Liver (tissue), 9 donors: ENCODE data around the gene TCF19. TPM values are rescaled to one million over a fixed set of nuclear protein-coding genes. Genes with fewer than 3 reads are reported as not detected.

Experiments used
- DNase-seq: peaks from one replicate; pipeline ENCODE4 v3.0.0-alpha.2; 2017; ENCODE audit warnings: low spot score
- H3K27ac ChIP-seq, 2 donors: one replicate each; pipeline ENCODE4 v1.7.0; 2013; ENCODE audit warnings: inconsistent platforms in 2 of 2, low read length in 2 of 2, control low read depth in 1 of 2, low read depth in 1 of 2, mild to moderate bottlenecking in 1 of 2
- H3K27me3 ChIP-seq, 4 donors: one replicate each; pipeline versions ENCODE4 v1.6.1 to v1.7.0; 2013; ENCODE audit warnings: low read length in 3 of 4, inconsistent platforms in 1 of 4, mild to moderate bottlenecking in 1 of 4, moderate library complexity in 1 of 4; ENCODE audit not compliant: control insufficient read depth in 4 of 4, insufficient read depth in 4 of 4
- H3K36me3 ChIP-seq, 4 donors: one replicate each; pipeline versions ENCODE4 v1.6.1 to v1.7.0; 2013; ENCODE audit warnings: low read length in 3 of 4, mild to moderate bottlenecking in 3 of 4, low read depth in 1 of 4, moderate library complexity in 1 of 4; ENCODE audit not compliant: control insufficient read depth in 4 of 4, insufficient read depth in 3 of 4
- H3K4me1 ChIP-seq, 4 donors: one replicate each; pipeline versions ENCODE4 v1.6.1 to v1.7.0; 2013; ENCODE audit warnings: low read length in 3 of 4, mild to moderate bottlenecking in 3 of 4, moderate library complexity in 1 of 4; ENCODE audit not compliant: control insufficient read depth in 4 of 4, insufficient read depth in 4 of 4
- H3K4me3 ChIP-seq, 3 donors: one replicate each; pipeline versions ENCODE4 v1.6.1 to v1.7.0; 2013; ENCODE audit warnings: low read length in 3 of 3, control low read depth in 1 of 3, low read depth in 1 of 3, mild to moderate bottlenecking in 1 of 3
- H3K9ac ChIP-seq, 2 donors: one replicate each; pipeline ENCODE4 v1.7.0; 2013; ENCODE audit warnings: low read length in 2 of 2, mild to moderate bottlenecking in 2 of 2, moderate library complexity in 2 of 2, control low read depth in 1 of 2, low read depth in 1 of 2
- H3K9me3 ChIP-seq, 4 donors: one replicate each; pipeline versions ENCODE4 v1.6.1 to v1.7.0; 2013; ENCODE audit warnings: low read length in 3 of 4; ENCODE audit not compliant: control insufficient read depth in 4 of 4
- FOXA1 ChIP-seq: IDR thresholded peaks from 2 replicates; pipeline ENCODE4 v1.6.1; 2016; ENCODE audit warnings: antibody characterized with exemption
- FOXA2 ChIP-seq: IDR thresholded peaks from 2 replicates; pipeline ENCODE4 v1.6.1; 2016; ENCODE audit warnings: antibody characterized with exemption
- GABPA ChIP-seq, 2 donors: IDR thresholded peaks in 1 of 2; conservative IDR thresholded peaks in 1 of 2; 2 replicates each; pipeline ENCODE4 v1.6.1; 2016; ENCODE audit warnings: antibody characterized with exemption in 2 of 2, mild to moderate bottlenecking in 1 of 2, moderate library complexity in 1 of 2
- HNF4A ChIP-seq, 2 donors: conservative IDR thresholded peaks; 2 replicates each; pipeline ENCODE4 v1.6.1; 2016; ENCODE audit warnings: antibody characterized with exemption in 2 of 2, mild to moderate bottlenecking in 2 of 2
- HNF4G ChIP-seq: IDR thresholded peaks from 2 replicates; pipeline ENCODE4 v1.6.1; 2016; ENCODE audit warnings: antibody characterized with exemption
- JUND ChIP-seq, 2 donors: IDR thresholded peaks; 2 replicates each; pipeline ENCODE4 v1.6.1; 2016; ENCODE audit warnings: antibody characterized with exemption in 2 of 2
- NR2F2 ChIP-seq: IDR thresholded peaks from 2 replicates; pipeline ENCODE4 v1.6.1; 2016; ENCODE audit warnings: antibody characterized with exemption
- RAD21 ChIP-seq, 2 donors: IDR thresholded peaks; 2 replicates each; pipeline ENCODE4 v1.6.1; 2016; ENCODE audit warnings: antibody characterized with exemption in 2 of 2, mild to moderate bottlenecking in 2 of 2
- RXRA ChIP-seq, 2 donors: IDR thresholded peaks; 2 replicates each; pipeline ENCODE4 v1.6.1; 2017 to 2018; ENCODE audit warnings: antibody characterized with exemption in 2 of 2, mild to moderate bottlenecking in 1 of 2
- SP1 ChIP-seq: IDR thresholded peaks from 2 replicates; pipeline ENCODE4 v1.6.1; 2018; ENCODE audit warnings: antibody characterized with exemption, mild to moderate bottlenecking
- TAF1 ChIP-seq: conservative IDR thresholded peaks from 2 replicates; pipeline ENCODE4 v1.6.1; 2016; ENCODE audit warnings: antibody characterized with exemption, mild to moderate bottlenecking
- YY1 ChIP-seq: IDR thresholded peaks from 2 replicates; pipeline ENCODE4 v1.6.1; 2016; ENCODE audit warnings: antibody characterized with exemption, mild to moderate bottlenecking
- WGBS: extraction: QIAGEN DNeasy Blood & Tissue Kit; methylation state at CpG from one replicate; pipeline ENCODE4 v1.1.7; 2013; 5-methylcytosine and 5-hydroxymethylcytosine counted together
- polyA plus RNA-seq, 2 donors: library from polyadenylated mRNA; stranded (reverse) in 1 of 2; unstranded in 1 of 2; fragments of 200-250 nt in 1 of 2; fragments of >200 nt in 1 of 2; fragmentation: Nextera tagmentation in 1 of 2; extraction: Ambion mirVana in 1 of 2; gene quantifications; one replicate each; pipeline versions ENCODE4 v1.2.1 to v1.2.3, GENCODE V29; 2013 to 2015
- total RNA-seq, 2 donors: library from RNA; depleted of rRNA; stranded (reverse); fragments of >200 nt; gene quantifications; one replicate each; pipeline ENCODE4 v1.2.3, GENCODE V29; 2014
- TF ChIP-seq, protein P1 (sequence below): fragments of 150-350 bp; IDR thresholded peaks from 2 replicates; pipeline ENCODE4 v1.5.1; 2017; ENCODE audit warnings: improper control_type of control experiment, low read depth, low read length; ENCODE audit not compliant: missing input control
- TF ChIP-seq, protein P2 (sequence below): IDR thresholded peaks from 2 replicates; pipeline ENCODE4 v1.6.1; 2016; ENCODE audit warnings: antibody characterized with exemption
- TF ChIP-seq, protein P3 (sequence below): IDR thresholded peaks from 2 replicates; pipeline ENCODE4 v1.6.1; 2016; ENCODE audit warnings: antibody characterized with exemption, mild to moderate bottlenecking
- donor health status: healthy.
- donor health status: healthy.
- donor health status: healthy.
- donor health status: healthy.
- donor health status: healthy.

The TCF19 gene
- total and polyA plus RNA-seq, 4 donors, result 0.63 to 16.8 (median 2.0) TPM

DNA sequence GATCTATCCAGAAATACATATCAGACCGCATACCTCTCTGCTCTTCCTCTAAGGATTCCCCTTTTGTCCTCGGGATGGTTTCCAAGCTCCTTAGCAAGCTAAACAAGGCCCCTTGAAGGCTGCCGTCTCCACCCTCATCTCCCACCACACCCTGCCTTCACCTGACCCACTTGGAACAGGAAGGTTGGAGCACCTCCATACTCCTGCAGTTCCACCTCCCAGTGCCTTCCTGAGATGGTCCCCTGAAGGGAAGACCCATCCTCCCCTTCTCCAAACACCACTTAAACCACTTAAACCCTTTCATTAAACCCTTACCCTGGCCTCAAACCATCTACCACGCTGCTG, 20.6 kb downstream of the TCF19 start:
- Histone ChIP-seq H3K9ac (no peak overlapping the region), H3K4me3 (no peak overlapping the region), H3K27ac (no peak overlapping the region), H3K4me1 (peaks cover 0 to 2% (median under 1%) of the 10 kb centered on the region in 4 donors), H3K27me3 (no peaks in the 10 kb centered on the region), H3K9me3 (no peaks in the 10 kb centered on the region), H3K36me3 (no peaks in the 10 kb centered on the region)
- TF ChIP-seq, protein P1, sequence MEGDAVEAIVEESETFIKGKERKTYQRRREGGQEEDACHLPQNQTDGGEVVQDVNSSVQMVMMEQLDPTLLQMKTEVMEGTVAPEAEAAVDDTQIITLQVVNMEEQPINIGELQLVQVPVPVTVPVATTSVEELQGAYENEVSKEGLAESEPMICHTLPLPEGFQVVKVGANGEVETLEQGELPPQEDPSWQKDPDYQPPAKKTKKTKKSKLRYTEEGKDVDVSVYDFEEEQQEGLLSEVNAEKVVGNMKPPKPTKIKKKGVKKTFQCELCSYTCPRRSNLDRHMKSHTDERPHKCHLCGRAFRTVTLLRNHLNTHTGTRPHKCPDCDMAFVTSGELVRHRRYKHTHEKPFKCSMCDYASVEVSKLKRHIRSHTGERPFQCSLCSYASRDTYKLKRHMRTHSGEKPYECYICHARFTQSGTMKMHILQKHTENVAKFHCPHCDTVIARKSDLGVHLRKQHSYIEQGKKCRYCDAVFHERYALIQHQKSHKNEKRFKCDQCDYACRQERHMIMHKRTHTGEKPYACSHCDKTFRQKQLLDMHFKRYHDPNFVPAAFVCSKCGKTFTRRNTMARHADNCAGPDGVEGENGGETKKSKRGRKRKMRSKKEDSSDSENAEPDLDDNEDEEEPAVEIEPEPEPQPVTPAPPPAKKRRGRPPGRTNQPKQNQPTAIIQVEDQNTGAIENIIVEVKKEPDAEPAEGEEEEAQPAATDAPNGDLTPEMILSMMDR, result no peak
- TF ChIP-seq, protein P2, sequence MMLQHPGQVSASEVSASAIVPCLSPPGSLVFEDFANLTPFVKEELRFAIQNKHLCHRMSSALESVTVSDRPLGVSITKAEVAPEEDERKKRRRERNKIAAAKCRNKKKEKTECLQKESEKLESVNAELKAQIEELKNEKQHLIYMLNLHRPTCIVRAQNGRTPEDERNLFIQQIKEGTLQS, result no peak
- TF ChIP-seq JUND (IDR thresholded peaks at IDR 0.05), result no peak
- TF ChIP-seq, protein P3, sequence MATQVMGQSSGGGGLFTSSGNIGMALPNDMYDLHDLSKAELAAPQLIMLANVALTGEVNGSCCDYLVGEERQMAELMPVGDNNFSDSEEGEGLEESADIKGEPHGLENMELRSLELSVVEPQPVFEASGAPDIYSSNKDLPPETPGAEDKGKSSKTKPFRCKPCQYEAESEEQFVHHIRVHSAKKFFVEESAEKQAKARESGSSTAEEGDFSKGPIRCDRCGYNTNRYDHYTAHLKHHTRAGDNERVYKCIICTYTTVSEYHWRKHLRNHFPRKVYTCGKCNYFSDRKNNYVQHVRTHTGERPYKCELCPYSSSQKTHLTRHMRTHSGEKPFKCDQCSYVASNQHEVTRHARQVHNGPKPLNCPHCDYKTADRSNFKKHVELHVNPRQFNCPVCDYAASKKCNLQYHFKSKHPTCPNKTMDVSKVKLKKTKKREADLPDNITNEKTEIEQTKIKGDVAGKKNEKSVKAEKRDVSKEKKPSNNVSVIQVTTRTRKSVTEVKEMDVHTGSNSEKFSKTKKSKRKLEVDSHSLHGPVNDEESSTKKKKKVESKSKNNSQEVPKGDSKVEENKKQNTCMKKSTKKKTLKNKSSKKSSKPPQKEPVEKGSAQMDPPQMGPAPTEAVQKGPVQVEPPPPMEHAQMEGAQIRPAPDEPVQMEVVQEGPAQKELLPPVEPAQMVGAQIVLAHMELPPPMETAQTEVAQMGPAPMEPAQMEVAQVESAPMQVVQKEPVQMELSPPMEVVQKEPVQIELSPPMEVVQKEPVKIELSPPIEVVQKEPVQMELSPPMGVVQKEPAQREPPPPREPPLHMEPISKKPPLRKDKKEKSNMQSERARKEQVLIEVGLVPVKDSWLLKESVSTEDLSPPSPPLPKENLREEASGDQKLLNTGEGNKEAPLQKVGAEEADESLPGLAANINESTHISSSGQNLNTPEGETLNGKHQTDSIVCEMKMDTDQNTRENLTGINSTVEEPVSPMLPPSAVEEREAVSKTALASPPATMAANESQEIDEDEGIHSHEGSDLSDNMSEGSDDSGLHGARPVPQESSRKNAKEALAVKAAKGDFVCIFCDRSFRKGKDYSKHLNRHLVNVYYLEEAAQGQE, result no peak
- TF ChIP-seq FOXA1, result no peak
- TF ChIP-seq GABPA (IDR thresholded peaks at IDR 0.05 in 1 of 2, conservative IDR thresholded peaks at IDR 0.05 in 1 of 2), result no peak
- no peak for TF ChIP-seq RAD21 (IDR thresholded peaks at IDR 0.05)
- TF ChIP-seq NR2F2, result no peak
- no peak for TF ChIP-seq SP1
- no peak for TF ChIP-seq YY1
- no peak for TF ChIP-seq RXRA (IDR thresholded peaks at IDR 0.05)
- TF ChIP-seq FOXA2, result no peak
- DNase-seq, result no peak
- WGBS, result 71% methylated on average over 4 of the region's 4 CpGs

DNA sequence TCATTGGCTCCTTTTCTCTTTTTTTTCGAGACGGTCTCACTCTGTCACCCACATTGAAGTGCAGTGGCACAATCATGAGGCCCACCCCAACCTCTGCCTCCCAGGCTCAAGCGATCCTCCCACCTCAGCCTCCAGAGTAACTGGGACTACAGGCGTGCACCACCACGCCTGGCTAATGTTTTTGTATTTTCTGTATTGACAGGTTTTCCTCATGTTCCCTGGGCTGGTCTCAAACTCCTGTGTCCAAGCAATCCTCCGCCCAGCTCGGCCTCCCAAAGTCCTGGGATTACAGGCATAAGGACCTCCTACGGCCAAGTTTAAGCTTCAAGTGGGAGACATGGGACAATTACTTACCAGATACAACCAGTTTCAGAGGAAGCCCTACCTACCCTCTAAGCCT, 21.5 kb downstream of the TCF19 start:
- DNase-seq, result no peak
- 96% methylated on average over 8 of the region's 8 CpGs for WGBS
- Histone ChIP-seq H3K27ac (no peak overlapping the region), H3K27me3 (no peaks in the 10 kb centered on the region), H3K9ac (no peak overlapping the region), H3K9me3 (no peaks in the 10 kb centered on the region), H3K36me3 (no peaks in the 10 kb centered on the region), H3K4me3 (no peak overlapping the region), H3K4me1 (peaks cover 0 to 2% (median 1%) of the 10 kb centered on the region in 4 donors)
- no peak for TF ChIP-seq TAF1
- TF ChIP-seq RAD21 (IDR thresholded peaks at IDR 0.05), result no peak
- TF ChIP-seq HNF4A (conservative IDR thresholded peaks at IDR 0.05), result no peak
- no peak for TF ChIP-seq HNF4G
- TF ChIP-seq JUND (IDR thresholded peaks at IDR 0.05), result no peak
- TF ChIP-seq, protein P1, result no peak
- TF ChIP-seq NR2F2, result no peak
